ENCODE data around the gene CACUL1. TPM values are rescaled to one million over a fixed set of nuclear protein-coding genes. Genes with fewer than 3 reads are reported as not detected.

The CACUL1 gene
- total RNA-seq, 2 donors from 2014 or later: 37.9 to 49.3 TPM

- Histone ChIP-seq H3K9ac (ENCODE audit: low read depth in 2 of 2, low read length in 2 of 2) (no peak overlapping the region), H3K36me3 (no peaks in the 10 kb centered on the region), H3K9me3 (no peaks in the 10 kb centered on the region), H3K4me3 (no peak overlapping the region), H3K27ac (peak overlapping the region; percentile 71), H3K4me1 (peaks cover 17% of the 10 kb centered on the region), H3K27me3 (no peaks in the 10 kb centered on the region)
- TF ChIP-seq, protein P1, sequence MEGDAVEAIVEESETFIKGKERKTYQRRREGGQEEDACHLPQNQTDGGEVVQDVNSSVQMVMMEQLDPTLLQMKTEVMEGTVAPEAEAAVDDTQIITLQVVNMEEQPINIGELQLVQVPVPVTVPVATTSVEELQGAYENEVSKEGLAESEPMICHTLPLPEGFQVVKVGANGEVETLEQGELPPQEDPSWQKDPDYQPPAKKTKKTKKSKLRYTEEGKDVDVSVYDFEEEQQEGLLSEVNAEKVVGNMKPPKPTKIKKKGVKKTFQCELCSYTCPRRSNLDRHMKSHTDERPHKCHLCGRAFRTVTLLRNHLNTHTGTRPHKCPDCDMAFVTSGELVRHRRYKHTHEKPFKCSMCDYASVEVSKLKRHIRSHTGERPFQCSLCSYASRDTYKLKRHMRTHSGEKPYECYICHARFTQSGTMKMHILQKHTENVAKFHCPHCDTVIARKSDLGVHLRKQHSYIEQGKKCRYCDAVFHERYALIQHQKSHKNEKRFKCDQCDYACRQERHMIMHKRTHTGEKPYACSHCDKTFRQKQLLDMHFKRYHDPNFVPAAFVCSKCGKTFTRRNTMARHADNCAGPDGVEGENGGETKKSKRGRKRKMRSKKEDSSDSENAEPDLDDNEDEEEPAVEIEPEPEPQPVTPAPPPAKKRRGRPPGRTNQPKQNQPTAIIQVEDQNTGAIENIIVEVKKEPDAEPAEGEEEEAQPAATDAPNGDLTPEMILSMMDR (IDR thresholded peaks at IDR 0.05): no peak
- no peak for DNase-seq
- intact Hi-C loops (cut with DNase I): no loop called here
Measured at GRCh38 chr10:118729641-118730258, 25.0 kb downstream of the CACUL1 start.

DNA sequence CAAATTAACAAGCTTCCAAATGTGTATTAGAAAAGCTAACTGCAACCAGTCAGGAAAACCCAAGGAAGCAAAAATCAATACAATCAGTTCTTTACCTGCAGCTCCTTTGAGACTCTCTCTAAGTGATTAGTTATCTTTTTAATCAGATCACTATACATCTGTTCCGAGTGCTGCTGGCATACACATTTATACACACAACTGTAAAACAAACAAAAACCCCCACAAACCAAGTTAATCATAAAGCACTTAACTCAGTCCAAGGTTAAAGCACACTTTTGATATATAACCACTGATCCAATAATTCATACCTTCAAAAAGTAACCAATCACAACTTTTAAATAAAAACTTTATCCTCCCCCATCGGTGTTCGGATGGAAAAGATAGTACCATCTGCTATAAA lies 25.6 kb downstream of the CACUL1 start:
- peaks cover 17% of the 10 kb centered on the region for H3K4me1 ChIP-seq
- no peaks in the 10 kb centered on the region for H3K9me3 ChIP-seq
- H3K9ac ChIP-seq (ENCODE audit: low read depth in 2 of 2, low read length in 2 of 2): no peak overlapping the region
- peak overlapping the region; percentile 71 for H3K27ac ChIP-seq
- TF ChIP-seq, protein P1 (IDR thresholded peaks at IDR 0.05): no peak
- H3K4me3 ChIP-seq: no peak overlapping the region
- no peaks in the 10 kb centered on the region for H3K27me3 ChIP-seq
- intact Hi-C loops (cut with DNase I): no loop called here
- no peak for DNase-seq
- H3K36me3 ChIP-seq: no peaks in the 10 kb centered on the region

GRCh38 chr10:118725886-118726500 lies 28.8 kb downstream of the CACUL1 start:
- no peak overlapping the region for H3K4me3 ChIP-seq
- no peak for DNase-seq
- TF ChIP-seq, protein P1 (IDR thresholded peaks at IDR 0.05): no peak
- H3K9ac ChIP-seq (ENCODE audit: low read depth in 2 of 2, low read length in 2 of 2): no peak overlapping the region
- H3K4me1 ChIP-seq: peaks cover 13% of the 10 kb centered on the region
- H3K27ac ChIP-seq: no peak overlapping the region
- H3K27me3 ChIP-seq: no peaks in the 10 kb centered on the region
- no peaks in the 10 kb centered on the region for H3K36me3 ChIP-seq
- no peaks in the 10 kb centered on the region for H3K9me3 ChIP-seq
- intact Hi-C loops (cut with DNase I): no loop called here

DNA sequence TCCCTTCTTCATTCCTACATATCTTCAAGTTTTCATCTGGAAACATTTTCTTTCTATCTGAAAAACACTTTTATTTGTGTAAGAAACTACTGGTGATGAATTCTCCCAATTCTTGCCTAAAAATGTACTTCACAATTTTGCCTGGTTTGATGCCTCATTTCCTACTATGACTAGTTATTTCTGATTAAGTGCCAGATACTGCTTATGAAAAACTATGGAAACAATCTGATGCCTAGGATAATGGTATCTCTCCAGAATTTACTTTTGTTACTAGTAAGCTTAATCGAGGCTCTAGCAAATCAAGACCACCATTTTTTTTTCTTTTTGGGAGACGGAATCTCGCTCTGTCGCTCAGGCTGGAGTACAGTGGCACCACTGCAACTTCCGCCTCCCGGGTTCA lies 31.3 kb downstream of the CACUL1 start:
- Histone ChIP-seq H3K27ac (no peak overlapping the region), H3K9me3 (no peaks in the 10 kb centered on the region), H3K4me1 (no peaks in the 10 kb centered on the region), H3K36me3 (no peaks in the 10 kb centered on the region), H3K9ac (ENCODE audit: low read depth in 2 of 2, low read length in 2 of 2) (no peak overlapping the region), H3K4me3 (no peak overlapping the region), H3K27me3 (no peaks in the 10 kb centered on the region)
- intact Hi-C loops (cut with DNase I): no loop called here
- TF ChIP-seq, protein P1 (IDR thresholded peaks at IDR 0.05): no peak
- DNase-seq: no peak

GRCh38 chr10:118721539-118721876 lies 33.3 kb downstream of the CACUL1 start:
- intact Hi-C loops (cut with DNase I): loop anchor here (2.0 kb wide), 1 partner anchor 153 kb away; no protein-coding TSS in a partner anchor
- Histone ChIP-seq H3K9ac (ENCODE audit: low read depth in 2 of 2, low read length in 2 of 2) (no peak overlapping the region), H3K27me3 (no peaks in the 10 kb centered on the region), H3K4me1 (no peaks in the 10 kb centered on the region), H3K36me3 (no peaks in the 10 kb centered on the region), H3K9me3 (no peaks in the 10 kb centered on the region), H3K4me3 (no peak overlapping the region), H3K27ac (no peak overlapping the region)
- no peak for DNase-seq
- TF ChIP-seq, protein P1 (IDR thresholded peaks at IDR 0.05): no peak
